Measurements from ENCODE around the gene OLFML2B.
"Not testable (repeated sequence)": the region's sequence is repeated elsewhere in the genome, so short reads cannot be mapped to it uniquely, and the experiment has no call there.

Gene OLFML2B

GRCh38 chr1:162033428-162033827, 9.8 kb upstream of the OLFML2B start:
- no peak for DNase-seq

GRCh38 chr1:162030759-162031280, 7.2 kb upstream of the OLFML2B start:
- DNase-seq: no peak

DNA sequence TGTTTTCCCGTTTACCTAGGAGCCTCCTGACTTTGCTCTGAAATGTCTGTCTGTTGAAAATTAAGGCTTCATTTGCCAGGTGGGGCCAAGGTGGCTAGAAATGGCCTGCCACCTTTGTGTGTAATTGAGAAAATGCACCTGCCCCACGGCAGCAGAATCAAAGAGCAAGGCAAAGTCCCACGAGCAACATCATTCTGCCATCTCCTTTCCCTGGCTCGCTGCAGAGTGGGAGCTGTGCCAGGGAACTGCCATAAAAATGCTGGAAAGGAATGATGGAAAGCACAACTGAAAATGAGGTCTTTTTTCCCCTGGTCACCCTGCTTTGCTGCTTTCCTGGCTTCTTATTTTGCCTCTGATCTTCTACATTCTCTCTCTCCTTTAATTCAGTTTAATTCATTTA, 5.5 kb upstream of the OLFML2B start:
- DNase-seq: no peak

DNA sequence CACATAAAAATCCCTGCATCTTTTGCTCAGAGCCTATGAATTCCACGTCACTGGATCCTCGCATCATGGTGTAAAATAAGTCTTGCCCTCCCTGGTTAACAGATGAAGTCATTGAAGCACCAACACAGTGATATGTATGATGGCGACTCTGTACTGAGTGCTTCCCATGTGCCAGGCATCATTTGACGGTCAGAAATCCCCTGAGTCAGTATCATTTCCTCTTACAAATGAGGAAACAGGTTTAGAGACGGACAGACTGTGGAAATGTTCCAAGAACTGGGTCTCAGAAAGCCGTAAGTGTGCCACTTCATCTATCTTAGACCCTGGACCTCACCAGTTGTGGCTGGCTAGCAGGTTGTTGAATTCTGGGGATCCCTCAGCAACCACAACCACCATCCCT, 5.1 kb upstream of the OLFML2B start:
- DNase-seq: no peak

DNA sequence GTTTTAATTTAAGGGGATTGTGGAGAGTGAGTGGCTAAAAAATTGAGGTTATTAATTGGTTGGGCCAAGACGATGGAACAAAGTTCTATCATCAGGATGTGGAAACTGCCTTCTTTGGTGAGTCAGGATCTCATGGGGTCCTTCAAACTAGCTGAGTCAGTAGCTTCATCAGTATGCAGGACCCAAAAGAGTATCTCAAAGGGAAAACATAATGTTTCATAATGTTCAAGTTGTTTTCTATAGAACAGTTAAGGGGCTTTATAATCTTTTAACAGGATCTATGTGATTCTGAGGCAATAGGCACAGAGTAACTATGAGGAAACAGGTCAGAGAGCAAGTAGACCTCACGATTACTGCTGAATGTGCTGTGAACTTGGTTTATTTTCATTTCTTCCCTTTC, 3.2 kb upstream of the OLFML2B start:
- no peak for DNase-seq

DNA sequence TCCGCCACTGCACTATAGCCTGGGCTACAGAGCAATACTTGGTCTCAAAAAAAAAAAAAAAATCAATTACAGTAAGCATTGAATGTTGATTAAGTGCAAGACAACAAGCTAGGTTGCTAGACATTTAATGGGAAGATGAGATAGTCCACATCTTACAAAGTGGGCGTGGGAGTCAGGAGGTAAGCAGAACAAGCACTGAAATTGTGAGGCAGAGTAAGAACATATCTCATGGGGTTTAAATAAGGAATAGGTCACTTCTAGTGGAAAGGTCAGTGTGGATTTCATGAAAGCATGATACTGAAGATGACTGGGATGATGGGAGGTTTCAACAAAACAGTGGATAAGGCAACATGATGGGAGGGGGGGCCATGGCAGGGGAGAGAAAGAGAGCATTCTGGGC, 1.9 kb upstream of the OLFML2B start:
- no peak for DNase-seq

DNA sequence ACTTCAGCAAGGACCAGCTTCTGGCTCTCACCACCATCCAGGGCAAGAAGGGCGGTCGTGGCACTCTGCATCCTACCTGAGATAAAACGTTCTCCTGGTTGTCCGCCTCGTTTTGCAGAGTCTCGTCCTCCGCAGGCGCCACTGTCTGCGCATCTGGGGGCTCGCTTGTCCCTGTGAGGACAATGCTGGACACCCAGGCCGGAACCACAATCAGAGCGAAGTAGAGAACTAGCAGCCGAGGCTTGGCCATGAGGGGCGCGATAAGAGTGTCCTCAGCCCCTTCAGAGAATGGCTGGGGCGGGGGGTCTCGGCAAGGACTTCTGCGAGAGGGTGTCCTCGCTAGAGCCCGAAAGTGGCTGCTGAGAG, 505 bp downstream of the OLFML2B start:
- no peak for DNase-seq

DNA sequence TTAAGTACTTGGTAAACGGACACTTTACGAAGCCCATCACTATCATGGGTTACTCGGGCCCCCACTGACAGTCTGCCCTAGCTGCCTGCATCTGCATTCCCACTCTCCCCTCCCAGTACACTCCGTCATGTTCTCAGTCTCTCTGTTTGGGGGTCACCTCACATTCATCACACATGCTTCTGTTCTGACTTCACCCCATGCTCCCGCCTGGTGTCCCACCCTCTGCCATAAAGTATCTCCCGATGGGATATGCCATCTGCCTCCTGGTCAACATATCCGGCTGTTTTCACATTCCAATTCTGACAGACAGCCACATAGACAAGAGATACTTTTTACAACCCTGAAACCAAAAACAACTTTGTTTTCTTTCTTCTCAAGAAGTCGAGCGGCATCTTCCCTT, 1.0 kb downstream of the OLFML2B start:
- no peak for DNase-seq

- no peak for DNase-seq
These were observed 2.5 kb downstream of the OLFML2B start for GRCh38 chr1:162021124-162021523.

GRCh38 chr1:162020150-162020549, 3.5 kb downstream of the OLFML2B start:
- no peak for DNase-seq

DNA sequence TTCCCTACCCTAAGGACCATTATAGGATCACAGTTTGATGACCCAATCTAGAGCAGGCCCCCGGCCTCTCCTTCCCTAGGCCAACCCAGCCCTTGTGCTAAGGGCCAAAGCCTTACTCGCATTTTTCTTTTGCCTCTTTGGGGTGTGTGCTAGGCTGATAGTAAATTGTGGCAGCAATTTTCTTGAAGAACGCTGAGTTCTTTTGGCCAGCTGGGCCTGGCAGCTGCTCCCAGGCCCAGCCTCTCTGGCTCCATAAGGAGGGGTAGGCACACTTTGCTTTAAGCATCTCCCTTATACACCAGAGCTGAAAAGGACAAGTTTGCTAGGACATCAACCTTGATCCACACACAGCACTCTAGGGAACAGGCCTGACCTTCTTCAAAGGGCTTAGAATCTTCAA, 4.2 kb downstream of the OLFML2B start:
- DNase-seq: no peak

DNA sequence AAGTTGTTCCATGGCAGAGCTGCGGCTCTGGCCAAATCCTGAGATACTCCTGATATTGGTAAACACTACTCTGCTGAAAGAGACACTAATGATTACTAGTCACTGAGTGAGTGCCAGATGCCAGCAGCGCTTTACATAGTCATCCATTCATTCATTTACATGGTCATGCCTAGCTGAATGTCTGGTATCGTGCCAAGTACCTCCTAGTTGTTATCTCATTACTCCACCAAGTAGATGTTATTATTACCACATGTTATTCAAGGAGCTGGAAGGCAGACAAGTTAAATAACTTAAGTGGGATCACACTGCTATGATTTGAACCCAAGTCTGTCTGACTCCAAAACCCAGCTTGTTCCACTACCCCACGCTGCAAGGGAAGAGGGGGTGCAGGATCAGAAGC, 4.7 kb downstream of the OLFML2B start:
- DNase-seq: no peak

GRCh38 chr1:162018418-162018817, 5.3 kb downstream of the OLFML2B start:
- DNase-seq: no peak

DNA sequence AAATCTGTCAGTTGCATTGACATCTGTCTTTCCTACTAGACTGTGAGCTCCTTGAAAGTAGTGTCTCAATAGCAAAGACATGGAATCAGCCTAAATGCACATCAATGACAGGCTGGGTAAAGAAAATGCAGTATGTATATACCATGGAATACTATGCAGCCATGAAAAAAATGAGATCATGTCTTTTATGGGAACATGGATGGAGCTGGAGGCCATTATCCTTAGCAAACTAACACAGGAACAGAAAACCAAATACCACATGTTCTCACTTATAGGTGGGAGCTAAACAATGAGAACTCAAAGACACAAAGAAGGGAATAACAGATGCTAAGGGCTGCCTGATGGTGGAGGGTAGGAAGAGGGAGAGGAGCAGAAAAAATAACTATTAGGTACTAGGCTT, 5.9 kb downstream of the OLFML2B start:
- not testable (repeated sequence) for DNase-seq

DNA sequence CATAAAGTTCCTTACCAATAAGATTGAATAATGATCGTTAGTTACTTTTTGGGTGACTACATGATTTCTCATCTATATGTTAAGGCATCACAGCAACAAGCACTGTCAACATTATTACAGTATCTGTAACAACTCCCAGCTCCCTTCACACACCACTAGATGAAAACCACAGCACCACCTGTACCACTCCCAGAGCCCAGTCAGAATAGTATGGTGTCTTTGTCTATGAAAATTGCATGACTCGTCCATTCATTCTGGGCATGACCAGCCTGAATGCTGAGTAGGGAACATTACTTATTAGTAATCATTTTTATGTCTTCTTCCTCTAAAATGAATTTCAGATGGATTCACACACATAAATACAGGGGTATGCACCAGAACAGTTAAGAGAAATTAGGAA, 7.0 kb downstream of the OLFML2B start:
- DNase-seq: no peak

- DNase-seq: no peak
These were observed 8.5 kb downstream of the OLFML2B start for GRCh38 chr1:162015196-162015595.

GRCh38 chr1:162014202-162014601, 9.5 kb downstream of the OLFML2B start:
- no peak for DNase-seq

DNA sequence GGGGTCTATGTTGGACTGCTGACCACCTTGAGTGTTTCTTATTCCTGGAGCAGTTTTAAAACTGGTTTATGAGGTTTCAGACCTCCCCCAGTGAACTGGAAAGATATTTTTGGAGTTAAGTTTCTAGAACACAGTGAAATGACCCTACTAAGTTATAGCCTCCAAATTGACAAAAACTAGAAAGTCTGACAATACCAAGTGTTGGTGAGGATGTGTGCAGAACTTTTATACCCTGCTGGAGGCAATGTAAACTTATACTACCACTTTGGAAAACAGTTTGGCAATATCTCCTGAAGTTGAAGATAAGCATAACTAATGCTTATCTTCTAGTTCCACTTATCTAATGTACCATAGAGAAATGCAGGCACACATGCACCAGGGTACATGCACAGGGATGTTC, 10.4 kb downstream of the OLFML2B start:
- DNase-seq: no peak

DNA sequence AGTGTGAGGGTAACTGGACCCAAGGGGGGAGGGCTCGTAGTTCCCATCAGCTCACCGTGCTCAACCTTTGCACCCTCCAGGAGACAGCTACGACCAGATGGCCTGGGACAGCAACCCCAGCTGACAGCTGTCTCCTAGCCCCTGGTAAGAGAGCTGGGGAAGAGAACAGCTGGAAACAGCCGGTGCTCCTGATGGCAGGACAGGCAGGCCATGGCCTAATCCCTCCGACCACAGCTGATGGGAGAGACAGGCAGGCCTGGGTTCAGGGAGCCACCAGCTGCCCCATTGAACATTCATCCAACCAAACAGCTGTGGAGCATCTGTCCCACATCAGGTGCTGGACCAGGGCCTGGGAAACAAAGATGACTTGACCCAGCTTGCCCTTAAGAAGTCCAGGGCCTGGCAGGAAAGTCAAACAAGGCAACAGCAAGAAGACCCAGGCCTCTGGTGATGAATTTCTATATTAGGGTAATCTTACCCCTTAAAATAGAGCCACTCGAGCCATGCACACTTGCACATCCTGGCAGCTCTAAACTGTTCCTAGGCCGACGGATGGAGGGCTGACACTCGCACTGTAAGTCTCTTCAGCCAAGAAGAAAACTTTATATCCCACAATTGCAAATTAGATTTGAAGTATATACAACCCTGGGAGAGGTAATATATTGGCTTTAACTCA, 12.2 kb downstream of the OLFML2B start:
- no peak for DNase-seq

GRCh38 chr1:162010175-162010506, 13.5 kb downstream of the OLFML2B start:
- DNase-seq: no peak

- DNase-seq: no peak
These were observed 14.0 kb downstream of the OLFML2B start for GRCh38 chr1:162009501-162010174.

DNA sequence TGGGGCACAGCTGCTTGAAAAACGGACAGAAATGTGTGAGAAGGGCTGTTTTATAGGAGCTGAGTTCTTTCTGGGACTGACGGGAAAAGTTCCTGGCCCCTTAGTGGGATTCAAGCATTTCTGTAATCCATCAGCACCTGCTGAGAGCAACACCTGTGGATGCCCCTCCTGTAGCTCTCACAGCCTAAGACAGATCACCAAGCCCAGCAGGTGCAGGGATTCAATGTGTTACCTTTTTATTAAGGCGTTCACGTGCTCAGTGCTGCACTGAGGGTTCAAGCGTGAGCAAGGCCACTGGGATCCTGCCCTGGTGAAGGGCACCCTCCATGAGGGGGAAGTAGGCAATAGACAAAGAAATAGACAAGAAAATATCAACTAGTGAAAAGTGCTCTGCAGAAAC, 14.9 kb downstream of the OLFML2B start:
- DNase-seq: no peak

- no peak for DNase-seq
These were observed 16.2 kb downstream of the OLFML2B start for GRCh38 chr1:162007466-162007865.

GRCh38 chr1:162006081-162006480, 17.6 kb downstream of the OLFML2B start:
- no peak for DNase-seq

DNA sequence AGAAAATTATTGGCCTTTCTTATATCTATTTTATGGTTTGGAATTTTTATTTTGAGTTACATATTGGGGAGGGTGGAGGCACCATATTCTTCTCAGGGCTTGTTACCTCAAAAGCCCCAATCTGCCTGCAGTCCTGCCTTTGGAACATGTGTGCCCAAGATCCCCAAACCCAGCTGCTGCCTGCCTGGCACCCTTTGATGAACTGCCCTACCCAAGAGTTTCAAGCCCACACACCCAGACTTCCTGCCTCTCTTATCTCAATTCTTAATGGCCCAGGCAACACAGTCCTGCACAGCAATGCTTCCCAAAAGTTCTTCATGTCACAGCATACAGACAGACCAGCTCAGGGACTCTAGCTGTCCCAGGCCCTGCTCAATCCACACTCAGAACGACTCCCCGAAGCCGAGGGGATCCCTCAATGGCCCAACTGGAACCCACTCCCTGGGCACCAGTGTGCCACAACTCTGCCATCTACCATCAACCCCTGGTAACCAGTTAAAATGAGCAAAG, 19.2 kb downstream of the OLFML2B start:
- DNase-seq: no peak

Measured in activated CD4-positive, alpha-beta T cell treated with anti-CD3 and anti-CD28 coated beads, Interleukin-2, amount 50 U/mL, for 1 hour (primary cell).